Subcutaneous adipose tissue (tissue), 4 donors: ENCODE data around the gene OTX1. TPM values are rescaled to one million over a fixed set of nuclear protein-coding genes. Genes with fewer than 3 reads are reported as not detected.

Experiments used
- total RNA-seq, 4 donors: library from RNA; depleted of rRNA; stranded (reverse); fragments of >200 nt; gene quantifications; one replicate each; pipeline ENCODE4 v1.1.0, GENCODE V29; 2016
- TF ChIP-seq, protein P1 (sequence below): fragments of 450-650 bp; IDR thresholded peaks from one replicate; pipeline ENCODE4 v1.5.1; 2016; ENCODE audit warnings: low read depth, mild to moderate bottlenecking, control low read depth, antibody characterized with exemption, moderate library complexity

The OTX1 gene
- total RNA-seq, 4 donors from 2014 or later = not detected

DNA sequence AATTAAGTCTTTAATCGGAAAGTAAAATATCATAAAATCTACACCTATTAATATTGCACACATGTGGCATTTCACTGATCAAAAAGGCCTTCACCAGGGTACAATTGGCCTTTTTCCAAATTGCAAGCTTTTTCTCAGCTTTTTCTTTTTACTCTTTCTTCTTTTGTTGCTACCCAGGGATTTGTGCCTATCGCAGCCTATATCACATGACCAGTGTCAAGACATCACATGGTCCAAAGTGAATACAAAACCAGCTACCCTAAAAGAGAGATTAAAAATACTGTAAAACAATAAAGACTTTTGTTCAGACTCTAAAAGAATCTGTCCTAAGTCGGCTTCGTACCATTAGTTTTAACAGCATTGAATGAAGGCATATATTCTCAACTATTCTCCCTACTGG, 15.0 kb upstream of the OTX1 start:
- TF ChIP-seq, protein P1, sequence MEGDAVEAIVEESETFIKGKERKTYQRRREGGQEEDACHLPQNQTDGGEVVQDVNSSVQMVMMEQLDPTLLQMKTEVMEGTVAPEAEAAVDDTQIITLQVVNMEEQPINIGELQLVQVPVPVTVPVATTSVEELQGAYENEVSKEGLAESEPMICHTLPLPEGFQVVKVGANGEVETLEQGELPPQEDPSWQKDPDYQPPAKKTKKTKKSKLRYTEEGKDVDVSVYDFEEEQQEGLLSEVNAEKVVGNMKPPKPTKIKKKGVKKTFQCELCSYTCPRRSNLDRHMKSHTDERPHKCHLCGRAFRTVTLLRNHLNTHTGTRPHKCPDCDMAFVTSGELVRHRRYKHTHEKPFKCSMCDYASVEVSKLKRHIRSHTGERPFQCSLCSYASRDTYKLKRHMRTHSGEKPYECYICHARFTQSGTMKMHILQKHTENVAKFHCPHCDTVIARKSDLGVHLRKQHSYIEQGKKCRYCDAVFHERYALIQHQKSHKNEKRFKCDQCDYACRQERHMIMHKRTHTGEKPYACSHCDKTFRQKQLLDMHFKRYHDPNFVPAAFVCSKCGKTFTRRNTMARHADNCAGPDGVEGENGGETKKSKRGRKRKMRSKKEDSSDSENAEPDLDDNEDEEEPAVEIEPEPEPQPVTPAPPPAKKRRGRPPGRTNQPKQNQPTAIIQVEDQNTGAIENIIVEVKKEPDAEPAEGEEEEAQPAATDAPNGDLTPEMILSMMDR = no peak

DNA sequence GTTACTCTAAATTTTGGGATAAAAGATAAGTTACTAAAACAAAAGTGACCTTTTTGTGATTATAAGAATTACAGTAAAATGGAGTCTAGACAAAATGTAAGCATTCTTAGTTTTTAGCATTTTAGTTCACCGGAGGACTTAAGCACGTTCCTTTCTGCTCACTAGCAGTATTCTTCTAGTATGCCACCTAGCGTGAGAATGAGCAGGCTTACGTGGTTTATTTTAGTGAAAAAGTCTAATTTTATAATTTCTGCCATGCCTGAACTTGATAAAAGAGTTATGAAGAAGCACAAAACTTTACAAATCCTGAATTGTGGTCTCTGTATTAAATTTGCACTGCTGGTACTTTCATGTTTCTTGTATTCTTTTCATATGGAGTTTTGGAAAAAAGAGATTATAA, 12.6 kb upstream of the OTX1 start:
- TF ChIP-seq, protein P1 = no peak

DNA sequence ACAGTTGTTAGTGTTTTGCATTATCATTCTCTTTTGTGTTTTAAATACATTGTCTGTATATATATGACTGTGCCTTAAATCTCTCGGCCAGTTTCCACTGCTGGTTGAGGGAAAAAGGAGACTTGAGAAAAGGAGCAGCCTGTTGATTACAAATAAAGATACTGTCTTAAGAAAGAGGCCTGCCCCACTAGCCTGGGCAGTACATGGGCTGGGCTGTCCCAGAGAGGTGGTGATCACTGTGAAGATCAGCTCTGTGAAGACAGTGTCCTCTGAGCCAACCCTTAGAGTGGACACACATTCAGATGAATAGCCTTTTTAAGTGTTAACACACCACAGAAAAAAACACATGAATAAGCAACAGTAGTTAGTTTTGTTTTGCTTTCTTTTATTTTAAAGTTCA, 10.0 kb upstream of the OTX1 start:
- TF ChIP-seq, protein P1 = no peak

DNA sequence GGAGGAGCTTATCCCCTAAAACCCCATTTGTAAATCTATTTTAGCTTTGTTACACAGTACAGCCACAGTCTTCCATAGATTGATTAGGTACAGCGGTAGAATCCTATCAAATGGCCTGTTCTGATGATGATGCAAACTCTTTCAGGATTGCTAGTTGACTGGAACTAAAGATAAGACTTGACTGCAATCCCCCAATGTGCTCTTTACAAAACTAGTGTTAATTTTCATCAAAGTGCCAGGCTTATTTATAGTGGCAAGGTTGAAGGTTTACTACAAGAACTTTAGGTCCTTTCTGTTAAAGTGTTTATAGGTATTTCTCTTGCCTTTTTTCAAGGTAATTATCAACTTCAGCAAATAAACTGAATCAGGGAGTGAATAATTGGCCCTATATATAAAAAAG, 9.0 kb upstream of the OTX1 start:
- TF ChIP-seq, protein P1 = no peak

DNA sequence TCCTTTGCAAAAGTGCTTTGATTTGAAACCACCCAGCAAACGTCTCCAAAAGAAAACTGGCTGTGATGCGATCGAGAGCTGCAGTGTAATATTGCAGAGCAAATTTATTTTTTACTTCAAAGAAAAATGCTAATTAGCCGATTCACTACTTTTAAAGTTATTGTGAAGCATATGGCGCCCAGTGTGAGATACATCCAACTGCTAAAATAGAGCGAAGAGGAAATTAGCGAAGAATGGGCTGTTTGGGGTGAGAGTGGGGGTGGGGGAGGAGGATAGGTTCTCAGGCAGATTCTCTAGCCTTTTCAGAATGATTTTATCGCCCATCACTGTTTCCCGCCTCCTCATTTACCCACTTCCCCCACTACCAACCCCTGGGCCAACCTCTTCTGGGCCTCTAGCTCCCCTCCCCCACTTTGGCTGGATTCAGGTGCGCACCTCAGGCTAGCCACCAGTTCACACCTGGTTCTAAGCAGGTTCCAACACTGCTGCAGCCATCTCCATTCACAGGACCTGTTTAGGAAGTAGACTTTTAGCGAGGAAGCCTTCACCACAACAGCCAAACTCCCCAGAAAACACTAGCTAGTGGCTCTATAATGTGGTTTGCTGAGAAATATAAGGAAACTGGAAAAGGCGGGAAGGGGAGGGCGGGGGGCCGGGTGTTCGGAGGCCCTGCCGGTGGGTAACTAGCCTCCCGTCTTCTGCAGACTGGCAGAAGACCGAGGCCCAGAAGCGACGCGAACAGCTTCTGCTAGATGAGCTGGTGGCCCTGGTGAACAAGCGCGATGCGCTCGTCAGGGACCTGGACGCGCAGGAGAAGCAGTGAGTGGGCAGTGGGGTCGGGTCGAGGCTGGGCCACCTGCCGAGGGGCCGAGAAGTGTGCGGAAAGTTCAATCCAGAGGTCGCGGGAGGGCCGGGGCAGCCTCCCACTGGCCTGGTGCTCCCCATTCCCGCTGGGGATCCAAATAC, 6.0 kb upstream of the OTX1 start:
- TF ChIP-seq, protein P1 = no peak

DNA sequence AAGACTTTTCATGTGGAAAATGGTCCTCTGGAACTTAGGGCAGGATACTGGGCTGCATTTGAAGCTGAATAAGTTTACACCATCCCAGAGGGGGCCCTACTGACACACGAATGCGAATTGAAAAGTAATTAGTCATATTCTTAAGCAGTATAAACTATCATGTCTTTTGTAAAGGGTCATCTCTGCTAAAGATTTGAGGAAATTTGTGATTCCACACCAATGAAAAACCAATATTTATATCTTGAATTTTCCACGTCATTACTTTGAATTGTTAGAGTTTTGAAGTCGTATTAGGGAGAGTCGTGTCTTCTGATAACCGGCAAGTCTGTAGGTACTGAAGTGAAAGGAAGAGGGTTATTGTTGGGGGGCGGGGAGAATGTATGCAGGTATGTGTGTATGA, 4.1 kb upstream of the OTX1 start:
- TF ChIP-seq, protein P1 = no peak

DNA sequence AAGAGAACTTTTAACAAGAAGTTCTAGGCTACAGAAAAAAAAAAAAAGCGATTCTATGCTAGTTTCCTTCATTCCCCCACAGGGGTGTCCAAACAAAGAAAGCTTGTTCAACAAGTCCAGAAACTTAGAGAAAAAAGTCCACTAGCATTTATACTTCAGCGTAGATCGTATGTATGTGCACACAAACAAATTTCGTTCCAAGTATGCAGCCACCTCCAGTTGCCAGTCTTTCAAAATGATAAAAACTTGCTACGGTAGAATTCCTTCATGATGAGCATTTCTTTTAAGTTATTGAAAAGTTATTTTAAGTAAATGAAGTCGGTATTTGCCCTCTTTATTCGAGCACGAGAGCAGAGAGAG, 3.7 kb upstream of the OTX1 start:
- TF ChIP-seq, protein P1 = no peak
